Testis (tissue), 2 donors: Measurements from ENCODE around the gene PCDHGC4.

Experiments used
- POLR2A ChIP-seq: fragments of 450-650 bp; IDR thresholded peaks from one replicate; pipeline ENCODE4 v1.6.1; 2017; ENCODE audit warnings: antibody characterized with exemption, mild to moderate bottlenecking, moderate library complexity
- TF ChIP-seq, protein P1 (sequence below), 3 experiments: fragments of 450-650 bp in 2 of 3; fragments of 200-600 bp in 1 of 3; sonication (generic) in 1 of 3; IDR thresholded peaks; one replicate each; pipeline ENCODE4 v1.5.1; 2016 to 2019; ENCODE audit warnings: antibody characterized with exemption in 3 of 3, mild to moderate bottlenecking in 2 of 3, moderate library complexity in 1 of 3

DNA sequence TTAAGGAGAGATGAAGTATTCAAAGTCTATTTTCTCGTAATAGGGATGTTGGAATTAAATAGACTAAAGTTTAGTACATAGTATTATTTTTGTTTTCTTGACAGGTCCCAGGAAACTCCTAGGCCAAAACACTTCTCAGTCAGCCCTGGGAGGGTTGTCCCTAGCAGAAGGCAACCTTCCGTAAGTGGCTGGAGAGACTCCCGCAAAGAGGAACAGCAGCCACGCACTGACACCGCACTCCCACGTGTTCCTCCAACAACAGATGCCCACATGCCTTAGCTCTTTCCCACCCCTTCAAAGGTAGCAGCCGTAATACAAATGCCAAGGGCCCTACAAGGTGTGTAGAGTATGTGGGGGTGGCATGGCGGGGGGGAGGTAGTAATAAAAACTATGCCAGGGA is 32.5 kb downstream of the PCDHGC4 start:
- TF ChIP-seq POLR2A: no peak
- TF ChIP-seq, protein P1, sequence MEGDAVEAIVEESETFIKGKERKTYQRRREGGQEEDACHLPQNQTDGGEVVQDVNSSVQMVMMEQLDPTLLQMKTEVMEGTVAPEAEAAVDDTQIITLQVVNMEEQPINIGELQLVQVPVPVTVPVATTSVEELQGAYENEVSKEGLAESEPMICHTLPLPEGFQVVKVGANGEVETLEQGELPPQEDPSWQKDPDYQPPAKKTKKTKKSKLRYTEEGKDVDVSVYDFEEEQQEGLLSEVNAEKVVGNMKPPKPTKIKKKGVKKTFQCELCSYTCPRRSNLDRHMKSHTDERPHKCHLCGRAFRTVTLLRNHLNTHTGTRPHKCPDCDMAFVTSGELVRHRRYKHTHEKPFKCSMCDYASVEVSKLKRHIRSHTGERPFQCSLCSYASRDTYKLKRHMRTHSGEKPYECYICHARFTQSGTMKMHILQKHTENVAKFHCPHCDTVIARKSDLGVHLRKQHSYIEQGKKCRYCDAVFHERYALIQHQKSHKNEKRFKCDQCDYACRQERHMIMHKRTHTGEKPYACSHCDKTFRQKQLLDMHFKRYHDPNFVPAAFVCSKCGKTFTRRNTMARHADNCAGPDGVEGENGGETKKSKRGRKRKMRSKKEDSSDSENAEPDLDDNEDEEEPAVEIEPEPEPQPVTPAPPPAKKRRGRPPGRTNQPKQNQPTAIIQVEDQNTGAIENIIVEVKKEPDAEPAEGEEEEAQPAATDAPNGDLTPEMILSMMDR (IDR thresholded peaks at IDR 0.05): no peak
